ENCODE results near the gene TUT1.
"Not testable (repeated sequence)": the region's sequence is repeated elsewhere in the genome, so short reads cannot be mapped to it uniquely, and the experiment has no call there.

The TUT1 gene

DNA sequence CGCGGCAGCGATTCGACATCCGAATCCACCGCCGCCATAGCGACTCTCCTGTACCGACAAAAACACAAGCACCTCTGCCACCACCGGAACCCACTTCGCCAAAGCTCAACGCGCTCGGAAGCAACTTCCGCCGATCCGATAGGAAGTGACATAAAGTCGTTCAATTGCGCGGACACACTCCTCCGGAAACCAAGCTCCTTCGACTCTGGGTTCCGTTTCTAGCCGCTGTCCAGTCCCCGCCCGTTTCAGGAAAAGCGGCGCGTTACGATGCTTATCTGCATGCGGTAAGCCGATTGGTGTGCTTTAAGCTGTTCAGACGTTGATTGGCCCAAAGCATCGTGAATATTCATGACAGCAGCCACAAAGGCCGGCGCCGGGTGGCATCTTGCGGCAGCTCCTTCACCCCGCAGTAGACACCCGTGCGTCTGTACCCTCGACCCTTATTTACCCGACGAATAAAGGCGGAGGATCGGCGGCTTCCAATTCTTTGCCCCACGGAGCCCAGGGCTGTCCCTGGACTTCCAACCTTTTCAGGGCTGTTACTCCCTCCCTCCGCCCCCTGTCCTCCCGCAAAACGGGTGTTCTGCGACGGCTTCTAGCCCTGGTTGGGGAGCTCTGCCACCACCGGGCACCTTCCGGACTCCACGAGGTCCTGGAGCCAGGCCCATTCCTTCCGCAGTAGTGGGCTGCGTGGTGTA lies at the start of gene TUT1:
TSS of gene TUT1 (minus strand) at position 76 of the 698 bp plus-strand sequence. CDS start at position 38, 38 bp downstream.
- peak within 1 kb of the TSS; percentile 74 for H3K27ac ChIP-seq (ENCODE audit: low read length)
- H3K9me3 ChIP-seq (ENCODE audit: control insufficient read depth, low read depth, low read length) = no peaks in the 10 kb centered on the region
- H3K27me3 ChIP-seq (ENCODE audit: control insufficient read depth, insufficient read depth, low read length) = no peaks in the 10 kb centered on the region
- peak within 1 kb of the TSS; percentile 78 for H3K4me3 ChIP-seq (ENCODE audit: low read length)
- H3K36me3 ChIP-seq (ENCODE audit: control insufficient read depth, low read depth, low read length) = peaks cover 43% of the 10 kb centered on the region
- peaks cover 12% of the 10 kb centered on the region for H3K4me1 ChIP-seq (ENCODE audit: control insufficient read depth, low read depth, low read length)
- peak within 1 kb of the TSS; percentile 91 for H3K9ac ChIP-seq (ENCODE audit: low read length)

DNA sequence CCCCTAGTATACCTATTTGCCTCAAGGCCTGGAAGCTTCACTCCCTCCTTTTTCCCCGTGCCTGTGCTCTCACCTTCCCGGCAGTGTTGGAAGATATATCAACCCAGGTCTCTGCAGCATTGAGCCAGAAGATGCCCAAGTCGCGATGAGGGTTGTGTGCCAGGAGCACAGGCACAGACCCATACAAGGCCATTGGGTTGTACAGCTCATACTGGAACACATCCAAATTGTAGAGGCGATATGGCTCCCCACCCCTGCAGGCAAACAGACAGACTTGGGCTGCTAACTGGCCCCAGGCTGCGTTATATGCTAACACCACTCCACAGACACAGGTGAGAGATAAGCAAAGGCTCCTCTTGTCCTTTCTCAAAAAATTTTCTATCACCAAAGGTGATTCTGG lies 41.2 kb upstream of the TUT1 start:
- Histone ChIP-seq H3K27me3 (ENCODE audit: control insufficient read depth, insufficient read depth, low read length) (no peaks in the 10 kb centered on the region), H3K36me3 (ENCODE audit: control insufficient read depth, low read depth, low read length) (peaks cover 86% of the 10 kb centered on the region), H3K27ac (ENCODE audit: low read length) (no peak overlapping the region), H3K4me1 (ENCODE audit: control insufficient read depth, low read depth, low read length) (no peaks in the 10 kb centered on the region), H3K9me3 (ENCODE audit: control insufficient read depth, low read depth, low read length) (no peaks in the 10 kb centered on the region), H3K4me3 (ENCODE audit: low read length) (no peak overlapping the region), H3K9ac (ENCODE audit: low read length) (no peak overlapping the region)

DNA sequence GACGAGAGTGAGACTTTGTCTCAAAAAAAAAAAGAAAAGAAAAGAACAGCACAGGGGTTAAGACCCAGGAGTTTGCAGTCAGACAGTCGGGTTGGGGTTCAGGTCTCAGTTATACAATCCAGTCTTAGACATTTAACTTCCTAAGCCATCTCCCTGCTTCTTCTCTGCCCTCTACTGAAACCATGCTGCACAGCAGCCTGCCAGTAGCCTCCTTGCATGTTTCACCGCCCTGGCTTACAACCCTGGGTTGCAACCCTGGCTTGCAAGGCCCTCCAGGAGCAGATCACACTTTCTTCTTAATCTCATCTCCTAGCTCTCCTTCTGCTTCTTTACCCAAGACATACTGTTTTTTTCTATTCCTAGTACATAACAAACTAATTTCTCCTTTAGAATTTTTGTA lies 36.4 kb upstream of the TUT1 start:
- no peak overlapping the region for H3K9ac ChIP-seq (ENCODE audit: low read length)
- H3K9me3 ChIP-seq (ENCODE audit: control insufficient read depth, low read depth, low read length) = no peaks in the 10 kb centered on the region
- peaks cover 74% of the 10 kb centered on the region for H3K36me3 ChIP-seq (ENCODE audit: control insufficient read depth, low read depth, low read length)
- H3K4me3 ChIP-seq (ENCODE audit: low read length) = no peak overlapping the region
- no peak overlapping the region for H3K27ac ChIP-seq (ENCODE audit: low read length)
- no peaks in the 10 kb centered on the region for H3K4me1 ChIP-seq (ENCODE audit: control insufficient read depth, low read depth, low read length)
- H3K27me3 ChIP-seq (ENCODE audit: control insufficient read depth, insufficient read depth, low read length) = no peaks in the 10 kb centered on the region

- Histone ChIP-seq H3K4me3 (ENCODE audit: low read length) (peak overlapping the region; percentile 37), H3K27ac (ENCODE audit: low read length) (peak overlapping the region; percentile 43), H3K27me3 (ENCODE audit: control insufficient read depth, insufficient read depth, low read length) (no peaks in the 10 kb centered on the region), H3K9me3 (ENCODE audit: control insufficient read depth, low read depth, low read length) (no peaks in the 10 kb centered on the region), H3K9ac (ENCODE audit: low read length) (peak overlapping the region; percentile 24), H3K36me3 (ENCODE audit: control insufficient read depth, low read depth, low read length) (peaks cover 27% of the 10 kb centered on the region), H3K4me1 (ENCODE audit: control insufficient read depth, low read depth, low read length) (peaks cover 6% of the 10 kb centered on the region)
These were observed 31.3 kb upstream of the TUT1 start for GRCh38 chr11:62622476-62623089.

DNA sequence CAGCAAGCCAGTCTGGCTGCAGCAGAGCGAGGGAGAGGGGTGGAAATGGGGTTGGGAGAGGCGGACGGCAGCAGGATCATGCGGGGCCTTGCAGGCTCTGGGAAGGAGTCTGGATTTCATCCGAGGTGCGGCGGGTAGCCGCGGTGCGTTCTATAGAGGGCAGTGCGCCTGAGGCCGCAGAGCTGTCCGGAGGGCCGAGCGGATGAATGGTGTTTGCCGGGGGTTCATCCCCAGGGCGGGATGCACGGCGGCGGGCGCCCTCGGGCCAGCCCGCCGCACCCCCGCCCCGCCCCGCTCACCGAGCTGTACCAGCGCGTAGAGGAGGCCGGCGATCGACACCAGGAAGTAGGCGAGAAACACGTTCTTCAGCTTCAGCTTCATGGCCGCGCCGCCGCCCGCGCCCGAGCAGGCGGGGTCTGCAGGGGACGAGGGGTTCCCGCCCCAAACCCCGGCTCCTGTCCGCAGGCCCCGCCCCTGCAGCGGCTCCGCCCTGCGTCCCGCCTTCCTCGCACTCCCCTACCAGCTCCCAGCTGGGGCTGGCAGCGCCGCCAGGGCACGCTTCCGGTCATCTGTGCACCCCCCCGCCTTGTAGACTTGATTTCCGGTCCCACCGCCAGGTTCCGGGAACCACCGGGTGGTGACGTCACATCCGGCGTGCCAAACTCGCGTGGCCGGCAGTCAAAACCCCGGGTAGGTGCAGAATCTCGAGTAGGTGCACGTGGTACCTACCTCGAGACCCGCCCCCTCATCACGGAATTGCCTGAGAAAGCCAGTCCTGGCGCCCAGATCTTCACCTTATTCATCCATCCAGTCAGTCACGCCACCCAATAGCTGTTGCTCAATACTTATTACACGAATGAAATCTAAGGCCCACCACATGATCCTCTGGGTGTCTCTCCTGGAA lies 30.5 kb upstream of the TUT1 start, which contains the start of gene B3GAT3:
TSS of gene B3GAT3 (minus strand) at position 420 of the 904 bp plus-strand sequence. CDS start at position 381, 39 bp downstream.
- H3K27me3 ChIP-seq (ENCODE audit: control insufficient read depth, insufficient read depth, low read length) = no peaks in the 10 kb centered on the region
- H3K9ac ChIP-seq (ENCODE audit: low read length) = peak within 1 kb of the TSS; percentile 74
- peaks cover 21% of the 10 kb centered on the region for H3K36me3 ChIP-seq (ENCODE audit: control insufficient read depth, low read depth, low read length)
- H3K27ac ChIP-seq (ENCODE audit: low read length) = peak within 1 kb of the TSS; percentile 43
- peak within 1 kb of the TSS; percentile 83 for H3K4me3 ChIP-seq (ENCODE audit: low read length)
- H3K9me3 ChIP-seq (ENCODE audit: control insufficient read depth, low read depth, low read length) = no peaks in the 10 kb centered on the region
- H3K4me1 ChIP-seq (ENCODE audit: control insufficient read depth, low read depth, low read length) = peaks cover 6% of the 10 kb centered on the region

GRCh38 chr11:62621027-62621566 lies 29.8 kb upstream of the TUT1 start:
- Histone ChIP-seq H3K36me3 (ENCODE audit: control insufficient read depth, low read depth, low read length) (peaks cover 14% of the 10 kb centered on the region), H3K27me3 (ENCODE audit: control insufficient read depth, insufficient read depth, low read length) (no peaks in the 10 kb centered on the region), H3K9me3 (ENCODE audit: control insufficient read depth, low read depth, low read length) (no peaks in the 10 kb centered on the region), H3K9ac (ENCODE audit: low read length) (peak overlapping the region; percentile 74), H3K4me1 (ENCODE audit: control insufficient read depth, low read depth, low read length) (peaks cover 6% of the 10 kb centered on the region), H3K27ac (ENCODE audit: low read length) (peak overlapping the region; percentile 41), H3K4me3 (ENCODE audit: low read length) (peak overlapping the region; percentile 83)

DNA sequence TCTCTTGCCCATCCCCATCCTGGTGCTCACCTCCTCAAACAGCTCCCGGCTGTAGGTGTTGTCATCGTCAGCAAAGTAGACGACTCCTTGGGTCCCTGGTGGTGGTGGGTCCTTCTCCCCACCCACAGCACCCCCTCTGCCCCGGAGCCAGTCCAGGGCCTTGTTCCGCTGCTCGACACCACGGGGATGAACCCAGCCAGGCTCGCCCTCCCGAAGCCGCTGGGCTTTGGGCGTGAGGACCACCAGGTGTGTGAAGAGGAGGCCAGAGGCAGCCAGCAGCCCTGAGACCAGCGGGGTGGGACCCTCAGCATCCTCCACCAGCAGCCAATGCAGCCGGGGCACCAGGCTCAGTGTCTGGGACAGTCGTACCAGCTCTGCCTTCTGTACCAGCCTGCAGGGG lies 25.6 kb upstream of the TUT1 start:
- not testable (repeated sequence) for H3K36me3 ChIP-seq (ENCODE audit: control insufficient read depth, low read depth, low read length); H3K27ac ChIP-seq (ENCODE audit: low read length); H3K4me3 ChIP-seq (ENCODE audit: low read length); H3K4me1 ChIP-seq (ENCODE audit: control insufficient read depth, low read depth, low read length); H3K9me3 ChIP-seq (ENCODE audit: control insufficient read depth, low read depth, low read length); H3K27me3 ChIP-seq (ENCODE audit: control insufficient read depth, insufficient read depth, low read length); H3K9ac ChIP-seq (ENCODE audit: low read length)

DNA sequence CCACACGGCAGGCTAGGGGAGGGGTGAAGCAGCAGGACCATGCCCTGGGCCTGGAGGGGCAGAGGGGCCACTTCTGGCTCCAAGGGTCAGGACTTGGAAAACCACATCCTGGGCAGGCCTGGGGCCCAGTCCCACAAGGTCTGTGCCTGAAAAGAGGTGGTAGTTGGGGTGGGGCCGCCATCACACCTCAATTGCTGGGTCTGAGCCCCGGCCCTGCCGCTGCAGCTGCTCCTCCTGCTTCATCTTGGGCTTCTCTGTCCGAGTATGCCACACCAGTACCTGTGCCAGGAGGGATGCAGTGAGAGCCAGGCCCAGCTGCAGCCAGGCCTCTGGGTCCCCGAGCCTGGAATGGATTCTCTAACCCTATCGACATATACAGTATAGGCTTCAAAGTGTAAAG lies 24.2 kb upstream of the TUT1 start:
- peaks cover under 1% of the 10 kb centered on the region for H3K4me1 ChIP-seq (ENCODE audit: control insufficient read depth, low read depth, low read length)
- no peak overlapping the region for H3K9ac ChIP-seq (ENCODE audit: low read length)
- peaks cover 11% of the 10 kb centered on the region for H3K27me3 ChIP-seq (ENCODE audit: control insufficient read depth, insufficient read depth, low read length)
- H3K4me3 ChIP-seq (ENCODE audit: low read length) = no peak overlapping the region
- no peak overlapping the region for H3K27ac ChIP-seq (ENCODE audit: low read length)
- H3K9me3 ChIP-seq (ENCODE audit: control insufficient read depth, low read depth, low read length) = no peaks in the 10 kb centered on the region
- H3K36me3 ChIP-seq (ENCODE audit: control insufficient read depth, low read depth, low read length) = peaks cover 3% of the 10 kb centered on the region

GRCh38 chr11:62614275-62614674 lies 23.0 kb upstream of the TUT1 start:
- Histone ChIP-seq H3K27ac (ENCODE audit: low read length) (no peak overlapping the region), H3K4me3 (ENCODE audit: low read length) (no peak overlapping the region), H3K4me1 (ENCODE audit: control insufficient read depth, low read depth, low read length) (no peaks in the 10 kb centered on the region), H3K9me3 (ENCODE audit: control insufficient read depth, low read depth, low read length) (no peaks in the 10 kb centered on the region), H3K27me3 (ENCODE audit: control insufficient read depth, insufficient read depth, low read length) (peaks cover 11% of the 10 kb centered on the region), H3K36me3 (ENCODE audit: control insufficient read depth, low read depth, low read length) (peaks cover 3% of the 10 kb centered on the region), H3K9ac (ENCODE audit: low read length) (no peak overlapping the region)

DNA sequence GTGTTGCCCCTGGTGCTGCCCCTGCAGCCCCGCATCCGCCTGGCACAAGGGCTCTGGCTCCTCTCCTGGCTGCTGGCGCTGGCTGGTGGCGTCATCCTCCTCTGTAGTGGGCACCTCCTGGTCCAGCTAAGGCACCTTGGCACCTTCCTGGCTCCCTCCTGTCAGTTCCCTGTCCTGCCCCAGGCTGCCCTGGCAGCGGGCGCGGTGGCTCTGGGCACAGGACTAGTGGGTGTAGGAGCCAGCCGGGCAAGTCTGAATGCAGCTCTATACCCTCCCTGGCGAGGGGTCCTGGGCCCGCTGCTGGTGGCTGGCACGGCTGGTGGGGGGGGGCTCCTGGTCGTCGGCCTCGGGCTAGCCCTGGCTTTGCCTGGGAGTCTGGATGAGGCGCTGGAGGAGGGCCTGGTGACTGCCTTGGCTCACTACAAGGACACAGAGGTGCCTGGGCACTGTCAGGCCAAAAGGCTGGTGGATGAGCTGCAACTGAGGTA lies 22.0 kb upstream of the TUT1 start:
- no peak overlapping the region for H3K9ac ChIP-seq (ENCODE audit: low read length)
- H3K27me3 ChIP-seq (ENCODE audit: control insufficient read depth, insufficient read depth, low read length) = peaks cover 11% of the 10 kb centered on the region
- no peak overlapping the region for H3K27ac ChIP-seq (ENCODE audit: low read length)
- H3K9me3 ChIP-seq (ENCODE audit: control insufficient read depth, low read depth, low read length) = no peaks in the 10 kb centered on the region
- peak overlapping the region; percentile 71 for H3K4me3 ChIP-seq (ENCODE audit: low read length)
- H3K36me3 ChIP-seq (ENCODE audit: control insufficient read depth, low read depth, low read length) = peaks cover 3% of the 10 kb centered on the region
- no peaks in the 10 kb centered on the region for H3K4me1 ChIP-seq (ENCODE audit: control insufficient read depth, low read depth, low read length)

Measured in iPS-18a (cell line).